Lower leg skin (tissue), 3 donors: Measurements from ENCODE around the gene LMTK2.

Experiments
- CTCF ChIP-seq, 3 donors: fragments of 450-650 bp; IDR thresholded peaks; one replicate each; pipeline ENCODE4 v1.5.1; 2016; ENCODE audit warnings: antibody characterized with exemption in 3 of 3, mild to moderate bottlenecking in 3 of 3, moderate library complexity in 2 of 3
- POLR2A ChIP-seq, 2 donors: fragments of 450-650 bp; IDR thresholded peaks; one replicate each; pipeline ENCODE4 v1.6.1; 2016 to 2017; ENCODE audit warnings: antibody characterized with exemption in 2 of 2, mild to moderate bottlenecking in 1 of 2, moderate library complexity in 1 of 2

- TF ChIP-seq CTCF (IDR thresholded peaks at IDR 0.05): no peak
- TF ChIP-seq POLR2A (IDR thresholded peaks at IDR 0.05): no peak
Measured at GRCh38 chr7:98105942-98106544, 619 bp upstream of the LMTK2 start.
